Measurements from ENCODE around the gene ZNF423.
"Not testable (repeated sequence)": the region's sequence is repeated elsewhere in the genome, so short reads cannot be mapped to it uniquely, and the experiment has no call there.

The ZNF423 gene

GRCh38 chr16:49510141-49510540, 345.8 kb downstream of the ZNF423 start:
- no peak for DNase-seq (ENCODE audit: low read depth)
- TF ChIP-seq, protein P1, sequence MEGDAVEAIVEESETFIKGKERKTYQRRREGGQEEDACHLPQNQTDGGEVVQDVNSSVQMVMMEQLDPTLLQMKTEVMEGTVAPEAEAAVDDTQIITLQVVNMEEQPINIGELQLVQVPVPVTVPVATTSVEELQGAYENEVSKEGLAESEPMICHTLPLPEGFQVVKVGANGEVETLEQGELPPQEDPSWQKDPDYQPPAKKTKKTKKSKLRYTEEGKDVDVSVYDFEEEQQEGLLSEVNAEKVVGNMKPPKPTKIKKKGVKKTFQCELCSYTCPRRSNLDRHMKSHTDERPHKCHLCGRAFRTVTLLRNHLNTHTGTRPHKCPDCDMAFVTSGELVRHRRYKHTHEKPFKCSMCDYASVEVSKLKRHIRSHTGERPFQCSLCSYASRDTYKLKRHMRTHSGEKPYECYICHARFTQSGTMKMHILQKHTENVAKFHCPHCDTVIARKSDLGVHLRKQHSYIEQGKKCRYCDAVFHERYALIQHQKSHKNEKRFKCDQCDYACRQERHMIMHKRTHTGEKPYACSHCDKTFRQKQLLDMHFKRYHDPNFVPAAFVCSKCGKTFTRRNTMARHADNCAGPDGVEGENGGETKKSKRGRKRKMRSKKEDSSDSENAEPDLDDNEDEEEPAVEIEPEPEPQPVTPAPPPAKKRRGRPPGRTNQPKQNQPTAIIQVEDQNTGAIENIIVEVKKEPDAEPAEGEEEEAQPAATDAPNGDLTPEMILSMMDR (IDR thresholded peaks at IDR 0.05; ENCODE audit: insufficient read depth, low read depth, low read length, missing control alignments): no peak
- no peak overlapping the region for H3K4me3 ChIP-seq (ENCODE audit: low read length)

- DNase-seq (ENCODE audit: low read depth); H3K4me3 ChIP-seq (ENCODE audit: low read length): not testable (repeated sequence)
Observed at GRCh38 chr16:49506058-49507013, 349.6 kb downstream of the ZNF423 start.

DNA sequence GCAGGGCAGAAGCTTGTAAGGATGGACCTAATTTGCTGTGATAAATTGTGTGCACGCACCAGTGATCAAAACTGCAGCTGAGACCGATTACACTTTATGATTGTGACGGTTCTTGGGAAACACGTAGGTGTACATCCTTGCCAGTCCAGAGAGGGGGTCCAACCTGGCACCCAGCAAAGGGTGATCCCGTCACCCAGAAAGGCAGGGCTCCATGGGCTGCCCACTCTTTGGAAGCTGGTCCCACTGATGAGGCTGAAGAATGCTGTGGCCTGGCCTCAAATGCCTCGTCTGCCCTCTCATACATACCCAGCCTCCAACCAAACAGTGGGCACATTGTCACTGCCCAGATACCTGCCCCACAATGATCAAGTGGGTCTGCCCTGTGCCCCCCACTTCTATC, 350.4 kb downstream of the ZNF423 start:
- H3K4me3 ChIP-seq (ENCODE audit: low read length): no peak overlapping the region
- TF ChIP-seq, protein P1 (IDR thresholded peaks at IDR 0.05; ENCODE audit: insufficient read depth, low read depth, low read length, missing control alignments): no peak
- DNase-seq (ENCODE audit: low read depth): no peak

- no peak overlapping the region for H3K4me3 ChIP-seq (ENCODE audit: low read length)
- TF ChIP-seq, protein P1 (IDR thresholded peaks at IDR 0.05; ENCODE audit: insufficient read depth, low read depth, low read length, missing control alignments): no peak
- DNase-seq (ENCODE audit: low read depth): no peak
Observed at GRCh38 chr16:49504626-49505025, 351.3 kb downstream of the ZNF423 start.

DNA sequence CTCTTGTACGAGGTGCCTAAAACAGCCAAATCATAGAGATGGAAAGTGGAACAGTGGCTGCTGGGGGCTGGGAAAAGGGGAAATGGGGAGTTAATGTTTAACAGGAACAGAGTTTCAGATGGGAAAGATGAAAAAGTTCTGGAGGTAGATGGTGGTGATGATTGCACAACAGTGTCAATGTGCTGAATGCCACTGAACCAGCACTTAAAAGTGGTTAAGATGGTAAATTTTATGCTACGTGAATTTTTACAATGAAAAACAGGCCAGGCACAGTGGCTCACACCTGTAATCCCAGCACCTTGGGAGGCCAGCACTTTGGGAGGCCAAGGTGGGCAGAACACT, 351.9 kb downstream of the ZNF423 start:
- TF ChIP-seq, protein P1 (IDR thresholded peaks at IDR 0.05; ENCODE audit: insufficient read depth, low read depth, low read length, missing control alignments): no peak

DNA sequence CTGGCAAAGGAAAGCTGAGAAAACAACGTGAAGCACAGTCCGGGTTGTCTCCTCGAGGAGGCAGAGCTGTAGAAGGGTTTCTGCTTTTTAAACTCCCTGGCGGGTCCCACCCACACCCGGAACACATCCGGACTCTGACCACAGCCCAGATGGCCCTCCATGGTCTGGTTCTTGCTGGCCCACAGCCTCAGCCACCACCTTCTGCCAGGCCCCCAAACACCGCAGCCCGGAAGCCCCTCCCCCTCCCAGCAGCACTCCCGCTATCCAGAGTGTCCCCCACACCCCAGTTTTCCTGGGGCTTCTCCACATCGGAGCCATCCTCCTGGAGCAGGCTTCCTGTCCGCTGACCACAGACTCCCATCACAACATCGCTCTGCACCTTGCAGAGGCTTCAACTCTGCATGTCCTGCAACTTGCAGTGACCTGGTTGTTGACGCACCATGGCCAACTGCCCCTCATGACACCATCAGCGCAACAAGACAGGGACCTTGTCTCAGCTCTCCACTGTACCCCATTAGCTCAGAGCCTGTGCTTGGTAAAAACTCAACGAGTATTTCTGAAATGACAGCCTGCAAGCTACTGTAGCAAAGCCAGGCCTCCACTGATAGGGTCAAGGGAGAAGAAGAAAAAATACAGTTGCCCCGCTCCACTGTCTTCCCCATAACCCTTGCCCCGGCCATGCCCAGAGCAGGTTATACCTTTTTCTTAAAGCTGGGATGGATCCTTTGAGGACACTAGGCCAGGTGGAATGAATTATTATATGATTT, 352.5 kb downstream of the ZNF423 start:
- TF ChIP-seq, protein P1 (IDR thresholded peaks at IDR 0.05; ENCODE audit: insufficient read depth, low read depth, low read length, missing control alignments): no peak
- H3K4me3 ChIP-seq (ENCODE audit: low read length): no peak overlapping the region
- DNase-seq (ENCODE audit: low read depth): no peak

More for the DNA sequence above, 351.9 kb downstream of the ZNF423 start:
- DNase-seq (ENCODE audit: low read depth): no peak
- H3K4me3 ChIP-seq (ENCODE audit: low read length): no peak overlapping the region

DNA sequence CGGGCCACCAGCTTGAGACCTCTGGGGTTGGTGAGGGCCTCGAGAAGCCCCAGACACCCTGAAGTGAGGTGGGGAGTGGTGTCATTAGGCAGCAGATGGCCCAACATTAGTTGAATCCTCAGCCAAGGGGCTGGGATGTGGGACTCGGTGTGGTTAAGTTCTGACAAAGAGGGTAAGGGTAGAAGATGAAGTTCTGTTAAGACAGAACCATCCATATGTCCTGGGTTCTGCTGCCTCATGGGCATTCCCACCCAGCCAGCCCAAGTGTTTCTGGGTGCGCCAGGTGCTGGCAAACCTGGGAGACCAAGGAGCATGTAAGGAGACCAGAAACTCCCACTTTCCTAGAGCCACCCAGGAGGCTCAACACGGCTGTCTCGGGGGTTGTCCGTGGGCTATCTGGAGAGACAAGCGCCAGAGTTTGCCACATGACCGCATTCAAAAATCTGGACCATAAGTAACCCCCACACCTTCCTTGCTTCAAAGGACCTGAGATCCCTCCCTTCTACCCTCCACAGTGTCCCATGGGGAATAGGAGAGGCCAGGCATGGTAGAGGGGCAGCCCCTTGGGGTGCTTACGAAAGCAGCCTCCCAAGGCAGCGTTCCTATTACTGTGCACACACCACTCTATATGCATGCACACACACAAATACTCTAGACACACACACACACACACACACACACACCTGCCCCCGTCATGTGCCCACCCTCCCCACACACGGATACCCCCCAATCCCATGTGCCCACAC, 353.6 kb downstream of the ZNF423 start:
- TF ChIP-seq, protein P1 (IDR thresholded peaks at IDR 0.05; ENCODE audit: insufficient read depth, low read depth, low read length, missing control alignments): no peak
- no peak for DNase-seq (ENCODE audit: low read depth)
- H3K4me3 ChIP-seq (ENCODE audit: low read length): no peak overlapping the region
